RPMI8226 (cell line): ENCODE measurements around the gene NAALADL2.
A peak's percentile ranks its signal among the peaks of the same experiment; 100 is the strongest.
"Not testable (repeated sequence)": the region's sequence is repeated elsewhere in the genome, so short reads cannot be mapped to it uniquely, and the experiment has no call there.

Experiments
- DNase-seq: peaks from one replicate; pipeline ENCODE4 v3.0.0-alpha.2; 2015

NAALADL2 gene

GRCh38 chr3:175215833-175216232, 356.7 kb downstream of the NAALADL2 start:
- DNase-seq, result no peak

GRCh38 chr3:175222356-175222755, 363.2 kb downstream of the NAALADL2 start:
- DNase-seq, result no peak

GRCh38 chr3:175224051-175224450, 364.9 kb downstream of the NAALADL2 start:
- DNase-seq, result no peak

GRCh38 chr3:175226444-175226843, 367.3 kb downstream of the NAALADL2 start:
- no peak for DNase-seq

- no peak for DNase-seq
Observed at GRCh38 chr3:175227126-175227525, 368.0 kb downstream of the NAALADL2 start.

GRCh38 chr3:175233957-175234940, 375.1 kb downstream of the NAALADL2 start:
- DNase-seq, result peak; percentile 78

GRCh38 chr3:175238801-175239200, 379.7 kb downstream of the NAALADL2 start:
- no peak for DNase-seq

- no peak for DNase-seq
Observed at GRCh38 chr3:175240921-175241320, 381.8 kb downstream of the NAALADL2 start.

GRCh38 chr3:175242243-175242642, 383.1 kb downstream of the NAALADL2 start:
- no peak for DNase-seq

- no peak for DNase-seq
Observed at GRCh38 chr3:175246234-175246633, 387.1 kb downstream of the NAALADL2 start.

GRCh38 chr3:175246766-175247165, 387.6 kb downstream of the NAALADL2 start:
- no peak for DNase-seq

GRCh38 chr3:175247629-175248028, 388.5 kb downstream of the NAALADL2 start:
- DNase-seq, result no peak

GRCh38 chr3:175248832-175249231, 389.7 kb downstream of the NAALADL2 start:
- no peak for DNase-seq

- no peak for DNase-seq
Observed at GRCh38 chr3:175255698-175256097, 396.6 kb downstream of the NAALADL2 start.

- DNase-seq, result no peak
Observed at GRCh38 chr3:175257123-175257522, 398.0 kb downstream of the NAALADL2 start.

GRCh38 chr3:175258763-175259162, 399.6 kb downstream of the NAALADL2 start:
- DNase-seq, result no peak

- no peak for DNase-seq
Observed at GRCh38 chr3:175260145-175260794, 401.1 kb downstream of the NAALADL2 start.

- DNase-seq, result no peak
Observed at GRCh38 chr3:175266478-175266877, 407.3 kb downstream of the NAALADL2 start.

GRCh38 chr3:175267121-175267531, 408.0 kb downstream of the NAALADL2 start:
- DNase-seq, result no peak

GRCh38 chr3:175267561-175267960, 408.4 kb downstream of the NAALADL2 start:
- DNase-seq, result no peak

GRCh38 chr3:175269394-175269793, 410.3 kb downstream of the NAALADL2 start:
- no peak for DNase-seq

- DNase-seq, result no peak
Observed at GRCh38 chr3:175270198-175270837, 411.2 kb downstream of the NAALADL2 start.

GRCh38 chr3:175270866-175271265, 411.7 kb downstream of the NAALADL2 start:
- DNase-seq, result no peak

GRCh38 chr3:175271465-175271864, 412.3 kb downstream of the NAALADL2 start:
- not testable (repeated sequence) for DNase-seq
